Measurements from ENCODE around the gene ACSL3.

DNA sequence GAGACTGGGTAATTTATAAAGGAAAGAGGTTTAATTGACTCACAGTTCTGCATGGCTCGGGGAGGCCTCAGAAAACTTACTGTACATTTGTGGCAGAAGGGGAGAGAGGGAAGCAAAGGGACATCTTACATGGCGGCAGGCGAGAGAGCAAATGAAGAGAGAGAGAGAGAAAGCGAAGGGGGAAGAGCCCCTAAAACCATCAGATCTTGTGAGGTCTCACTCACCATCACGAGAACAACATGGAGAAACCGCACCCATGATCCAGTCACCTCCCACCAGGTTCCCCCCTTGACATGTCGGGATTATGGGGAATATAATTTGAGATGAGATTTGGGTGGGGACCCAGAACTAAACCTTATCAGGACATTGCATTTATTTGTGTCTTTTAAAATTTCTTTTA lies 75.9 kb downstream of the ACSL3 start:
- TF ChIP-seq EZH2 (IDR thresholded peaks at IDR 0.05; ENCODE audit: low read length, unreplicated experiment): no peak
- TF ChIP-seq, protein P1, sequence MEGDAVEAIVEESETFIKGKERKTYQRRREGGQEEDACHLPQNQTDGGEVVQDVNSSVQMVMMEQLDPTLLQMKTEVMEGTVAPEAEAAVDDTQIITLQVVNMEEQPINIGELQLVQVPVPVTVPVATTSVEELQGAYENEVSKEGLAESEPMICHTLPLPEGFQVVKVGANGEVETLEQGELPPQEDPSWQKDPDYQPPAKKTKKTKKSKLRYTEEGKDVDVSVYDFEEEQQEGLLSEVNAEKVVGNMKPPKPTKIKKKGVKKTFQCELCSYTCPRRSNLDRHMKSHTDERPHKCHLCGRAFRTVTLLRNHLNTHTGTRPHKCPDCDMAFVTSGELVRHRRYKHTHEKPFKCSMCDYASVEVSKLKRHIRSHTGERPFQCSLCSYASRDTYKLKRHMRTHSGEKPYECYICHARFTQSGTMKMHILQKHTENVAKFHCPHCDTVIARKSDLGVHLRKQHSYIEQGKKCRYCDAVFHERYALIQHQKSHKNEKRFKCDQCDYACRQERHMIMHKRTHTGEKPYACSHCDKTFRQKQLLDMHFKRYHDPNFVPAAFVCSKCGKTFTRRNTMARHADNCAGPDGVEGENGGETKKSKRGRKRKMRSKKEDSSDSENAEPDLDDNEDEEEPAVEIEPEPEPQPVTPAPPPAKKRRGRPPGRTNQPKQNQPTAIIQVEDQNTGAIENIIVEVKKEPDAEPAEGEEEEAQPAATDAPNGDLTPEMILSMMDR (conservative IDR thresholded peaks at IDR 0.05; ENCODE audit: low read depth, low read length): no peak
- TF ChIP-seq EZH2phosphoT487 (IDR thresholded peaks at IDR 0.05; ENCODE audit: borderline replicate concordance, low read length): no peak
